Endothelial cell of umbilical vein (primary cell): ENCODE results near the gene NBEA.

Source experiments
- CTCF ChIP-seq, 2 donors: IDR thresholded peaks; 1 replicate in 1 of 2; 2 replicates in 1 of 2; pipeline ENCODE4 v1.5.1; 2011; ENCODE audit warnings: low read length in 2 of 2, mild to moderate bottlenecking in 2 of 2, moderate library complexity in 2 of 2, control low read depth in 1 of 2, inconsistent platforms in 1 of 2, low read depth in 1 of 2; ENCODE audit not compliant: insufficient read depth in 1 of 2; ENCODE audit errors: extremely low read depth in 1 of 2
- EZH2 ChIP-seq: IDR thresholded peaks from 2 replicates; pipeline ENCODE4 v1.6.1; 2012; ENCODE audit warnings: borderline replicate concordance, low read depth, mild to moderate bottlenecking, moderate library complexity, low read length, inconsistent platforms; ENCODE audit not compliant: severe bottlenecking
- POLR2A ChIP-seq: IDR thresholded peaks from 2 replicates; pipeline ENCODE4 v1.6.1; 2012; ENCODE audit warnings: low read depth, mild to moderate bottlenecking, control low read depth, low read length

- no peak for TF ChIP-seq CTCF (IDR thresholded peaks at IDR 0.05; ENCODE audit: extremely low read depth in 1 of 2, insufficient read depth in 1 of 2, low read depth in 1 of 2, low read length in 2 of 2)
- TF ChIP-seq EZH2, result no peak
- TF ChIP-seq POLR2A, result no peak
These were observed 150.7 kb downstream of the NBEA start for GRCh38 chr13:35092751-35093150.
